AG10803 (cell line): ENCODE measurements around the gene PLCG2.

Experiments
- DNase-seq: peaks from one replicate; pipeline ENCODE4 v3.0.0; 2010; ENCODE audit warnings: low read depth
- H3K4me3 ChIP-seq: 2 replicates; pipeline ENCODE4 v1.5.1; 2011; ENCODE audit warnings: mild to moderate bottlenecking, low read length, control low read depth
- CTCF ChIP-seq: conservative IDR thresholded peaks from 2 replicates; pipeline ENCODE4 v1.5.1; 2011; ENCODE audit warnings: mild to moderate bottlenecking, low read length, control low read depth, inconsistent platforms

The PLCG2 gene

GRCh38 chr16:81843683-81844082 is 64.6 kb downstream of the PLCG2 start:
- no peak for DNase-seq
- H3K4me3 ChIP-seq: no peak overlapping the region
- no peak for TF ChIP-seq CTCF

- H3K4me3 ChIP-seq: no peak overlapping the region
- TF ChIP-seq CTCF: no peak
- no peak for DNase-seq
Observed at GRCh38 chr16:81846105-81846504, 67.0 kb downstream of the PLCG2 start.

- H3K4me3 ChIP-seq: no peak overlapping the region
- no peak for TF ChIP-seq CTCF
- DNase-seq: no peak
Observed at GRCh38 chr16:81848306-81848853, 69.3 kb downstream of the PLCG2 start.

GRCh38 chr16:81850197-81850944 is 71.3 kb downstream of the PLCG2 start:
- TF ChIP-seq CTCF: no peak
- DNase-seq: no peak
- no peak overlapping the region for H3K4me3 ChIP-seq

- no peak for TF ChIP-seq CTCF
- DNase-seq: no peak
- no peak overlapping the region for H3K4me3 ChIP-seq
Observed at GRCh38 chr16:81852347-81852746, 73.3 kb downstream of the PLCG2 start.

- no peak overlapping the region for H3K4me3 ChIP-seq
- no peak for TF ChIP-seq CTCF
- no peak for DNase-seq
Observed at GRCh38 chr16:81855552-81856153, 76.6 kb downstream of the PLCG2 start.
